GM19395 (cell line): ENCODE results near the gene ATXN7L1.
"Not testable (repeated sequence)": the region's sequence is repeated elsewhere in the genome, so short reads cannot be mapped to it uniquely, and the experiment has no call there.

Experiments used
- ATAC-seq: cut with Tn5 transposase; IDR thresholded peaks from one replicate; pipeline ENCODE4 v1.9.1; 2021; ENCODE audit warnings: mild to moderate bottlenecking, moderate library complexity; ENCODE audit not compliant: unreplicated experiment

The ATXN7L1 gene

GRCh38 chr7:105623906-105624305 lies 252.5 kb downstream of the ATXN7L1 start:
- no peak for ATAC-seq

GRCh38 chr7:105623378-105623777 lies 253.0 kb downstream of the ATXN7L1 start:
- ATAC-seq: no peak

GRCh38 chr7:105622106-105622731 lies 254.2 kb downstream of the ATXN7L1 start:
- ATAC-seq: no peak

- no peak for ATAC-seq
These were observed 254.8 kb downstream of the ATXN7L1 start for GRCh38 chr7:105621617-105622016.

GRCh38 chr7:105621176-105621575 lies 255.2 kb downstream of the ATXN7L1 start:
- ATAC-seq: no peak

GRCh38 chr7:105619590-105619989 lies 256.8 kb downstream of the ATXN7L1 start:
- ATAC-seq: no peak

GRCh38 chr7:105618016-105618296 lies 258.4 kb downstream of the ATXN7L1 start:
- no peak for ATAC-seq

- no peak for ATAC-seq
These were observed 259.0 kb downstream of the ATXN7L1 start for GRCh38 chr7:105617280-105618015.

GRCh38 chr7:105614341-105614840 lies 262.0 kb downstream of the ATXN7L1 start:
- ATAC-seq: no peak

- no peak for ATAC-seq
These were observed 262.6 kb downstream of the ATXN7L1 start for GRCh38 chr7:105613611-105614330.

GRCh38 chr7:105612806-105613205 lies 263.6 kb downstream of the ATXN7L1 start:
- no peak for ATAC-seq

- ATAC-seq: no peak
These were observed 264.3 kb downstream of the ATXN7L1 start for GRCh38 chr7:105611856-105612775.

- ATAC-seq: no peak
These were observed 266.1 kb downstream of the ATXN7L1 start for GRCh38 chr7:105610165-105610930.

GRCh38 chr7:105602325-105603305 lies 273.8 kb downstream of the ATXN7L1 start:
- no peak for ATAC-seq

- no peak for ATAC-seq
These were observed 275.5 kb downstream of the ATXN7L1 start for GRCh38 chr7:105600720-105601550.

- no peak for ATAC-seq
These were observed 276.8 kb downstream of the ATXN7L1 start for GRCh38 chr7:105599551-105599950.

- ATAC-seq: not testable (repeated sequence)
These were observed 277.3 kb downstream of the ATXN7L1 start for GRCh38 chr7:105599080-105599479.

- no peak for ATAC-seq
These were observed 279.5 kb downstream of the ATXN7L1 start for GRCh38 chr7:105596866-105597265.
